Smooth muscle cell of the coronary artery (primary cell): Measurements from ENCODE around the gene GSPT1. TPM values are rescaled to one million over a fixed set of nuclear protein-coding genes. Genes with fewer than 3 reads are reported as not detected.

ENCODE experiments used
- total RNA-seq: library from RNA; depleted of rRNA; stranded (reverse); fragments of >200 nt; gene quantifications from 2 replicates; pipeline ENCODE4 v1.2.3, GENCODE V29; 2014; ENCODE audit warnings: low replicate concordance

The GSPT1 gene
- 18.6 and 40.5 TPM in 2 replicates for total RNA-seq

DNA sequence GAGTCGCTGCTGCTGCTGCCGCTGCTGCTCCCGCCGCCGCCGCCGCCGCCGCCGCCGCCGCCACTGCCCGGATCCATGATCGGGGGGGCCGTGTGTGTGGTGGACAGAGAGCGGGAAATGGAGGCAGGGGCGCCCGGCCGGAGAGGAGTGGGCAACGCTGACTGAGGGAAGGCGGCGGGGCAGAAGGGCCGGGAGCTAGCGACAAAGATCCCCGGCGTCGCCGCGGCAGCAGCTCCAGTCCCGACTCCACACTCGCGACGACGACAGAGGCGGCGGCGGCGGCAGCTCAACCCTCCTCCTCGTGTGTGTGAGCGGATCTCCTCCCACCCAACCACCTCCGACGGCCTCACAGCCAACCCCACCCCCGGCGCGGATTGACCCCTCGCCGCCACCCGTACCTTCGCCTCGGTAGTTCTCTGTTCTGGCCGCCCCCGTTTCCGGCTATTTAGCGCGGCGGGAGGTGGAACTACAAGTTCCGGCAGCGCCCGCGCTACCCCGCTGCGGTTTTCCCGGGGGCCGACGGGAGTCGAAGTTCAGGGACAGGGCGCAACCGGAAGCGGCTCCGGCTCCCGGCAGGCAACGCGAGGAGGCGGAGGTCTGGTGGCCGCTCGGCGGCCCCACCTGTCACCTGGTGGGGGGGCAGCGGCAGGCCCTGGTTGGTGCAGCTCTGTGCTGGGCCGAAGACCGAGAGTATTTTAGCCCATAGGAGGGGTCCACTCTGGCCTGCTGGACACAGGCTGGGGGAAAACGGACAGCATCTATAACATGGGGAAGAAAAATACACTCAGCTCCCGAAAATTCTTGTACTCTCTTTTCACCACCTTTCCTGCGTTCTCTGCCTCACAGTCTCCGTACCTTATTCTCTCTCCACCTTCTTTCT is at the start of gene GSPT1:
TSS of gene GSPT1 (minus strand) at position 313 of the 880 bp plus-strand sequence. CDS start at position 77, 236 bp downstream.

DNA sequence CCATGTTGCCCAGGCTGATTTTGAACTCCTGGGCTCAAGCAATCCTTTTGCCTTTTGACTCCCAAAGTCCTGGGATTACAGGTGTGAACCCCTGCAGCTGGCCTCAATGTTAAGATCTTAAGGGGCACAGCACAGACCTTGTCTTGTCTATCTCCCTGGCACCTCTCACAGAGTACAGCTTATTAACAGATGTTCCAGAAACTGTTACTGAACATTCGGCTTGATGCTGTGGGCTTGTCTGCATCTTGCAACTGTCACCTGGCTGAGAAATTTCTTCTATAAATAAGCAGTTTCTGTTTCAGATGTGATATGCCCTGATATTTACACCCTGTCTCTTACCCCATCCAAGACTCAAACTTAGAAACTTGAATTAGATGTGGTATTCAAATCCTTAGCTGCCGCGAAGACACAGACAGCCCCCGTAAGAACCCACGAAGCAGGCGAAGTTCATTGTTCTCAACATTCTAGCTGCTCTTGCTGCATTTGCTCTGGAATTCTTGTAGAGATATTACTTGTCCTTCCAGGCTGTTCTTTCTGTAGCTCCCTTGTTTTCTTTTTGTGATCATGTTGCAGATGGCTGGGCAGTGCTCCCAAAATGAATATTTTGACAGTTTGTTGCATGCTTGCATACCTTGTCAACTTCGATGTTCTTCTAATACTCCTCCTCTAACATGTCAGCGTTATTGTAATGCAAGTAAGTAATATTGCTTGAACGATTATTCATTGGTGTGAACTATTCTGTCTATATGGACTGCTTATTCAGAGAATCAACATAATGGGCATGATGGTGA is 49.2 kb upstream of the GSPT1 start, which contains the start of gene TNFRSF17:
TSS of gene TNFRSF17 (plus strand) at position 450 of the 791 bp plus-strand sequence. CDS start at position 565, 115 bp downstream.

DNA sequence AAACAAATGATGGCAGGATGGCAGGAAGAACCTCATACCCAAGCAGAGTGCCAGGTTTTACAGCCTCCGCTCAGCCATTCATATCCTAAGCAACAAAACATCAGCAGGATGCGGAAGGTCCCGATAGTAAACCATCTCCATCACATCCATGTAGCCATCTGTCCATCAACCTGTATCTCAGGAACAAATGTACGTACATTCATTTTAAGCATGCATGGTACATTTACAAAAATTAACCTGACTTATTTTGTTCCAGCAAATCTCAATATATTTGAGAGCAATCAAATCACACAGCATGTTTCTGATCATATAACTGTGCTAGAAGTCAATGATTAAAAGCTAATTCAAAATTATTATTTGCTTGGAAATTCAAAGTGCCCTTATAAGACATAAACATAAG is 26.2 kb upstream of the GSPT1 start, which contains the start of gene NPIPB2:
TSS of gene NPIPB2 (minus strand) at position 101 of the 400 bp plus-strand sequence. CDS start at position 101, 0 bp downstream.

DNA sequence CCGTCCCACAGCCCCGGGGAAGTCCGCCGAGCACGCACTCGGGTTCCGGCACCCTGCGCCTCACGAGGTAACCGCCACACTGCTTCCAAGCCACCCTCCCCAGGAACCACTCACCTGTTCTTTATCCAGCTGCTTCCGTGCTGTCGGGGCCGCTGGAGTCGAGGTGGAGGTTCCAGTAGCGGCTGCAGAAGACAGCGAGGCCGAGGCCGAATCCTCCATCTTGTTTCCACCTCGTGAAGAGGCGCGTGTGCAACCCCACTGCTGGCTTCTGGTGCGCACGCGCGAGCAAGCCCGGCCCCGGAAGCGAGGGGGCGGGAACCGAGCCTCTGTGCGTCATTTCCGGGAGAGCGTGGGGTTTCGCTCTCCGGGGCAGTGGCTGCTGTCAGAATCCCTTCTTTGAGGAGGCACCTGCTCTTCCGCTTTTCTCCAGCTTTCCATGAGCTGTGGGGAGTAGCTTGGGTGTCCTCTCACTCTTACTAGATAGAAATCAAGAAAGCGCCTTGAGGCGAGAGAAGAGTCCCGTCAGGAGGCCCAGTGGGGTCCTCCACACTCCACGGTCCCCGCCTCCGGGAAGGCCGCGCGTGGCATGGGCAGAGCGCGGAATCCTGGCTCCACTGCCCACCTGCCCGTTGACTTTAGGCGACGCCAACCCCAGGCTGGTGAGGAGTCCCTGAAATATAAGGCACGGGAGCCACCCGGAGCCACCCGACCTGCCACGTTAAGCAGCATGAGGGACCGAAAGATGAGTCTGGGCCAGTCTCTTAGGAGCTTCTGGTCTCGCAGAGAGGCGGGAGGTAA is 64.3 kb downstream of the GSPT1 start, which contains the start of gene RSL1D1:
TSS of gene RSL1D1 (minus strand) at position 249 of the 798 bp plus-strand sequence. CDS start at position 219, 30 bp downstream.

Other genes with a start within 250 kb of the GSPT1 start
- gene SNN, start 247.5 kb downstream of the GSPT1 start, total RNA-seq: 11.3 and 13.9 TPM in 2 replicates
- 13.8 and 26.3 TPM in 2 replicates for gene TXNDC11, start 173.1 kb downstream of the GSPT1 start, total RNA-seq
- 21.8 and 28.7 TPM in 2 replicates for gene ZC3H7A, start 118.7 kb downstream of the GSPT1 start, total RNA-seq
- 30.5 and 63.2 TPM in 2 replicates for gene RSL1D1, start 64.4 kb downstream of the GSPT1 start, total RNA-seq
- gene NPIPB2, start 26.1 kb upstream of the GSPT1 start, total RNA-seq: 1.4 and 2.0 TPM in 2 replicates
- gene TNFRSF17, start 49.3 kb upstream of the GSPT1 start, total RNA-seq: 0.12 TPM in 1 of 2 replicates, not detected in the other
- 7.6 and 51.6 TPM in 2 replicates for gene SNX29, start 60.8 kb upstream of the GSPT1 start, total RNA-seq